ENCODE data around the gene GRHPR. TPM values are rescaled to one million over a fixed set of nuclear protein-coding genes. Genes with fewer than 3 reads are reported as not detected.

Gene GRHPR
- total RNA-seq, 2 donors from 2014 or later, result 105 to 128 TPM

DNA sequence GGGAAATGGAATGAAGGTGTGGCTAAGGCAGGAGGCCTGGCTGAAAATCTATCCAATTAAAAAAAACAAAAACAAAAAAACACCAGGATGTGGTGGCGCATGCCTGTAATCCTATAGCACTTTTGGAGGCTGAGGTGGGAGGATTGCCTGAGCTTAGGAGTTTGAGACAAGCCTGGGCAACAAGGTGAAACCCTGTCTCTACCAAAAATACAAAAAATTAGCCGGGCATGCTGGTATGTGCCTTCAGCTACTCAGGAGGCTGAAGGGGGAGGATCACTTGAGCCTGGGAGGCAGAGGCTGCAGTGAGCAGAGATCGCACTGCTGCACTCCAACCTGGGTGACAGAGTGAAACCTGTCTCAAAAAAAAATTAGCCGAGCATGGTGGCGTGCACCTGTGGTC lies 21.1 kb downstream of the GRHPR start:
- H3K27ac Mint-ChIP-seq, result peak overlapping the region; percentile 26
- H3K9ac ChIP-seq (ENCODE audit: extremely low read depth, low read length, poor library complexity, severe bottlenecking), result no peak overlapping the region
- TF ChIP-seq, protein P1, sequence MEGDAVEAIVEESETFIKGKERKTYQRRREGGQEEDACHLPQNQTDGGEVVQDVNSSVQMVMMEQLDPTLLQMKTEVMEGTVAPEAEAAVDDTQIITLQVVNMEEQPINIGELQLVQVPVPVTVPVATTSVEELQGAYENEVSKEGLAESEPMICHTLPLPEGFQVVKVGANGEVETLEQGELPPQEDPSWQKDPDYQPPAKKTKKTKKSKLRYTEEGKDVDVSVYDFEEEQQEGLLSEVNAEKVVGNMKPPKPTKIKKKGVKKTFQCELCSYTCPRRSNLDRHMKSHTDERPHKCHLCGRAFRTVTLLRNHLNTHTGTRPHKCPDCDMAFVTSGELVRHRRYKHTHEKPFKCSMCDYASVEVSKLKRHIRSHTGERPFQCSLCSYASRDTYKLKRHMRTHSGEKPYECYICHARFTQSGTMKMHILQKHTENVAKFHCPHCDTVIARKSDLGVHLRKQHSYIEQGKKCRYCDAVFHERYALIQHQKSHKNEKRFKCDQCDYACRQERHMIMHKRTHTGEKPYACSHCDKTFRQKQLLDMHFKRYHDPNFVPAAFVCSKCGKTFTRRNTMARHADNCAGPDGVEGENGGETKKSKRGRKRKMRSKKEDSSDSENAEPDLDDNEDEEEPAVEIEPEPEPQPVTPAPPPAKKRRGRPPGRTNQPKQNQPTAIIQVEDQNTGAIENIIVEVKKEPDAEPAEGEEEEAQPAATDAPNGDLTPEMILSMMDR (conservative IDR thresholded peaks at IDR 0.05), result no peak
- WGBS, 2 experiments (ENCODE audit: insufficient coverage in 1 of 2, insufficient read length in 1 of 2), result 90 to 97% methylated on average over 2 to 5 of the region's 5 CpGs
- no peaks in the 10 kb centered on the region for H3K9me3 Mint-ChIP-seq
- H3K4me3 ChIP-seq (ENCODE audit: low read length), result no peak overlapping the region
- H3K27me3 Mint-ChIP-seq (ENCODE audit: insufficient read depth), result no peaks in the 10 kb centered on the region
- H3K4me3 Mint-ChIP-seq, result no peak overlapping the region
- peaks cover 2% of the 10 kb centered on the region for H3K4me1 ChIP-seq (ENCODE audit: control insufficient read depth, insufficient read depth, low read length)
- peaks cover 18% of the 10 kb centered on the region for H3K4me1 Mint-ChIP-seq
- peaks cover 57% of the 10 kb centered on the region for H3K36me3 ChIP-seq (ENCODE audit: control insufficient read depth, insufficient read depth, low read length)
- H3K27ac ChIP-seq (ENCODE audit: low read depth, low read length), result no peak overlapping the region
- H3K36me3 Mint-ChIP-seq (ENCODE audit: low read depth), result peaks cover 53% of the 10 kb centered on the region
- H3K9me3 ChIP-seq (ENCODE audit: control insufficient read depth, low read length), result no peaks in the 10 kb centered on the region
- DNase-seq, result no peak
- H3K27me3 ChIP-seq (ENCODE audit: control insufficient read depth, insufficient read depth, low read length, poor library complexity, severe bottlenecking), result no peaks in the 10 kb centered on the region

DNA sequence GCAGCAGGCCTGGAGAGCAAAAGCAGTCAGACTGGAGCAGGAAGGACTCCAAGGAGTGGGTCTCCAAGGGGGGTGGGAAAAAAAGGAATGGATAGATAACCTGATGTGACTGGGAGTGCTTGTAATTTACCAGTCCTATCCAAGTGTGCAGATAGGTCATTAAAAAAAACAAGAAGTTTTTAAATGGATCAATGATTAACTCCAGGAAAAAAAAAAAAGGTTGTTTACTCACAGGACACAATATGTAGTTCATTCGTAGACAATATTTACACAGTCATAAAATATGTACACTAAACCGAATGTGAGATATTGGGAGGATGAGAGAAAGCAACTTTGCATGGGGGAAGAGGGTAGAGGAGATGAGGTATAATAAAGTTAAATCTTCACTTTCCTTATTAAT lies 22.4 kb downstream of the GRHPR start:
- no peaks in the 10 kb centered on the region for H3K27me3 Mint-ChIP-seq (ENCODE audit: insufficient read depth)
- DNase-seq, result no peak
- peaks cover 52% of the 10 kb centered on the region for H3K36me3 Mint-ChIP-seq (ENCODE audit: low read depth)
- Histone ChIP-seq H3K36me3 (ENCODE audit: control insufficient read depth, insufficient read depth, low read length) (peaks cover 44% of the 10 kb centered on the region), H3K4me1 (ENCODE audit: control insufficient read depth, insufficient read depth, low read length) (peaks cover 2% of the 10 kb centered on the region), H3K27me3 (ENCODE audit: control insufficient read depth, insufficient read depth, low read length, poor library complexity, severe bottlenecking) (no peaks in the 10 kb centered on the region), H3K9ac (ENCODE audit: extremely low read depth, low read length, poor library complexity, severe bottlenecking) (no peak overlapping the region), H3K27ac (ENCODE audit: low read depth, low read length) (no peak overlapping the region), H3K4me3 (ENCODE audit: low read length) (no peak overlapping the region), H3K9me3 (ENCODE audit: control insufficient read depth, low read length) (no peaks in the 10 kb centered on the region)
- H3K4me1 Mint-ChIP-seq, result peaks cover 22% of the 10 kb centered on the region
- H3K9me3 Mint-ChIP-seq, result no peaks in the 10 kb centered on the region
- TF ChIP-seq, protein P1 (conservative IDR thresholded peaks at IDR 0.05), result no peak
- H3K4me3 Mint-ChIP-seq, result no peak overlapping the region
- H3K27ac Mint-ChIP-seq, result no peak overlapping the region
- no CpG with 5 or more reads among the region's 2 CpGs for WGBS, 2 experiments (ENCODE audit: insufficient coverage in 1 of 2, insufficient read length in 1 of 2)

DNA sequence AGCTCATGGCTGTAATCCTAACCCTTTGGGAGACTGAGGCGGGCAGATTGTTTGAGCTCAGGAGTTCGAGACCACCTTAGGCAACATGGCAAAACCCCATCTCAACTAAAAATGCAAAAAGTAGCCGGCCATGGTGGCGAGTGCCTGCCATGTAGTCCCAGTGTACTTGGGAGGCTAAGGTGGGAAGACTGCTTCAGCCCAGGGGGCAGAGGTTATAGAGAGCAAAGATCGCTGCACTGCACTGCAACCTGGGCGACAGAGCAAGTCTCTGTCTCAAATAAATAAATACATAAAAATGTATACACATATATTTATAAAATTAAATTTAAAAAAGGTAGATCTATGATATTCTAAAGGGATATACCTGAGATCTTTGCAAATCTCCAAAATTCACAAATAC lies 23.3 kb downstream of the GRHPR start:
- H3K27ac ChIP-seq (ENCODE audit: low read depth, low read length), result no peak overlapping the region
- TF ChIP-seq, protein P1 (conservative IDR thresholded peaks at IDR 0.05), result no peak
- no peaks in the 10 kb centered on the region for H3K9me3 Mint-ChIP-seq
- H3K36me3 Mint-ChIP-seq (ENCODE audit: low read depth), result peaks cover 49% of the 10 kb centered on the region
- H3K27me3 Mint-ChIP-seq (ENCODE audit: insufficient read depth), result no peaks in the 10 kb centered on the region
- DNase-seq, result no peak
- peaks cover 34% of the 10 kb centered on the region for H3K36me3 ChIP-seq (ENCODE audit: control insufficient read depth, insufficient read depth, low read length)
- 95% methylated on average over 4 of the region's 6 CpGs; no CpG with 5 or more reads in 1 of the 2 experiments for WGBS, 2 experiments (ENCODE audit: insufficient coverage in 1 of 2, insufficient read length in 1 of 2)
- H3K27me3 ChIP-seq (ENCODE audit: control insufficient read depth, insufficient read depth, low read length, poor library complexity, severe bottlenecking), result no peaks in the 10 kb centered on the region
- peaks cover 2% of the 10 kb centered on the region for H3K4me1 ChIP-seq (ENCODE audit: control insufficient read depth, insufficient read depth, low read length)
- no peaks in the 10 kb centered on the region for H3K9me3 ChIP-seq (ENCODE audit: control insufficient read depth, low read length)
- H3K4me1 Mint-ChIP-seq, result peaks cover 25% of the 10 kb centered on the region
- no peak overlapping the region for H3K4me3 Mint-ChIP-seq
- H3K9ac ChIP-seq (ENCODE audit: extremely low read depth, low read length, poor library complexity, severe bottlenecking), result no peak overlapping the region
- H3K27ac Mint-ChIP-seq, result peak overlapping the region; percentile 55
- no peak overlapping the region for H3K4me3 ChIP-seq (ENCODE audit: low read length)
